ENCODE measurements around the gene IMMP2L. TPM values are rescaled to one million over a fixed set of nuclear protein-coding genes. Genes with fewer than 3 reads are reported as not detected.
A peak's percentile ranks its signal among the peaks of the same experiment; 100 is the strongest.

The IMMP2L gene
- total RNA-seq, 2 experiments from 2014 or later, result 10.2 to 12.8 TPM

DNA sequence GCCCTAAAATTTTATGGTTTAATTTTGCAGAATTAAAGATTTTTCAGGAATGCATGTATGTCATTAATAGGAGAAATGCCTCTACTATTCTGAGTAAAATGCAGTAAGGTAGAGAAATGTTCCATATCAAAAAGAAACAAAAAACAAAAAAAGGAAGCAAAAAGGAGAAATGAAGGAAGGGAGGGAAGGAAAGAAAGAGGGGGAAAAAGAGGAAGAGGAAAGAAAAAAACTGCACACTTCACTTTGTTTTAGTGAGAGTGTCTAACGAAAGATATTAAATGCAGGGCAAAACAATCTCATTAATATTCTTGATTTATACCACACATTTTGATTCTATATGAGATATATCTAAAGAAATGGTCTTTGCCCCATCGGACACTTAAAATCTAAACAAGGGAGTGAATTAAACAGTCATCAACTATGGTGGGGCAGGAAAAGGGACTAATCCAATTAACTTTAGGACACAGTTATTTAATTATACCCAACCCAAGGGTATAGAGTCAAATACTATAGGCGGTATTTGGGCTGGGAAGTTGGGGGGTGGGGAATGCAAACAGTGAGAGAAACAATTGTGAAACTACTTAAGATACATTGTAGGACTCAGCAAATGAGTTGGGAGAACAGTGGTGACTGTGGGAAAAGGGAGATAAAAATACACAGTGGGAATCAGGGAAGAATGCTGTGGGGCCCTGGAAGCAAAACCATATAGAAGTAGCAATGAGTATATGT lies 27.0 kb downstream of the IMMP2L start:
- POLR2A ChIA-PET, result no interaction called here
- Mint-ChIP-seq H3K9me3 (peaks cover 1% of the 10 kb centered on the region), H3K27me3 (peaks cover 2% of the 10 kb centered on the region), H3K4me3 (no peak overlapping the region), H3K4me1 (no peaks in the 10 kb centered on the region), H3K36me3 (peaks cover 10% of the 10 kb centered on the region), H3K27ac (no peak overlapping the region)
- DNase-seq (no peak), ATAC-seq (ENCODE audit: low read depth) (no peak)

DNA sequence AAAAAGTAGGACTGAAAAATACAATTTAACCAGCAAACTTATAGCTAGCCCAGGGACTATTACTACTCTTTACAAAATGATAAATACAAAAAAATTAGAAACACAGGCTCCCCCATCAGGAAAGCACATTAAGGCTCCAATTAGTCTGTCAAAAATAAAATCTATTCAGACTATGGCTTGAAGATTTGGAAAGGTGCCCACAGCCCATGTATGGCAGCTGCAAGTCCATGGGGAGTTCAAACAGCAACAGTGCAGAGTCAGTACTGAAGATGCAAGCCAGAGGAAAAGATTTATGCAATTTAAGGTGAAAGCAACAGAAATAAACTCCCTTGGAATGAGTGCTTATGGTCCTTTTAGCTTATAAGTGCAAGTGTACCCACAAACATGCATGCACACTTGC lies 29.7 kb downstream of the IMMP2L start:
- Mint-ChIP-seq H3K4me3 (no peak overlapping the region), H3K4me1 (peaks cover 11% of the 10 kb centered on the region), H3K27ac (no peak overlapping the region), H3K9me3 (no peaks in the 10 kb centered on the region), H3K36me3 (peaks cover 4% of the 10 kb centered on the region), H3K27me3 (peaks cover 2% of the 10 kb centered on the region)
- ATAC-seq (ENCODE audit: low read depth) (no peak), DNase-seq (no peak)
- POLR2A ChIA-PET, result no interaction called here

DNA sequence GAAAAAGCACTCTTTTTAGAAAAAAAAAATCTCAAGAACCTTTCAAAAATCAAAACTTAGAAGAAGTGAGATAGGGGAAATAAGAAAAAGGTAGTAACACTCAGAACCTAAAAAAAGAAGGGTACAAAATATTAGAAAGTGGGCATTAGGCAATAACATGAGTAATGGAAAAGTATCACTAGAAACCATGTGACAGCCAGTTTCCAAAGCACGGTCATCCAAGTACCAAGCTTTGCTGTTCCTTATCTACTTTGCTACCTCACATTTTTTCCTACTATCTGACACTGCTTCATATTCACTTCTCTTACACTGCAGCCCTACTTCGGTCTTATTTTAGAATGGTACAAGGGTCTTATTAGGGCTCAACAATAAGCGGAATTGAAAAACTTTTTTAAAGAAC lies 30.3 kb downstream of the IMMP2L start:
- DNase-seq, result no peak
- ATAC-seq (ENCODE audit: low read depth), result no peak
- H3K27ac Mint-ChIP-seq, result no peak overlapping the region
- POLR2A ChIA-PET, result no interaction called here
- no peak overlapping the region for H3K4me3 Mint-ChIP-seq
- H3K27me3 Mint-ChIP-seq, result peaks cover 2% of the 10 kb centered on the region
- no peaks in the 10 kb centered on the region for H3K9me3 Mint-ChIP-seq
- H3K36me3 Mint-ChIP-seq, result peaks cover 4% of the 10 kb centered on the region
- H3K4me1 Mint-ChIP-seq, result peaks cover 11% of the 10 kb centered on the region

DNA sequence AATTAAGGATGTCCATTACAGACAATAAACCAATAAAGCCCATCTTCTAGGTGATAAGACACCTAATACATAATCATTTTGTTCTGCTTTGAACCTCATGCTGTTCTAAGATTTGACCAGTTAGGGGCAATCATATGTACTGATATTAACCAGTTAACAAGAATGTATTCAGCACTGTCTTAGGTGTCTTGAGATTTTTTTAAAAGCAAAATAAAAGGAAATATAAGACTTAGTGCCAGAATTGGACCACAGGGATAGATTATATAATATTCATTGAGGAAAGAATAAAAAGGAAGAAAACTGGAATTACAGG lies 32.0 kb downstream of the IMMP2L start:
- H3K36me3 Mint-ChIP-seq, result peaks cover 4% of the 10 kb centered on the region
- peaks cover 11% of the 10 kb centered on the region for H3K4me1 Mint-ChIP-seq
- ATAC-seq (ENCODE audit: low read depth), result no peak
- H3K9me3 Mint-ChIP-seq, result no peaks in the 10 kb centered on the region
- no peak overlapping the region for H3K4me3 Mint-ChIP-seq
- POLR2A ChIA-PET, result no interaction called here
- H3K27ac Mint-ChIP-seq, result no peak overlapping the region
- no peak for DNase-seq
- peaks cover 2% of the 10 kb centered on the region for H3K27me3 Mint-ChIP-seq

DNA sequence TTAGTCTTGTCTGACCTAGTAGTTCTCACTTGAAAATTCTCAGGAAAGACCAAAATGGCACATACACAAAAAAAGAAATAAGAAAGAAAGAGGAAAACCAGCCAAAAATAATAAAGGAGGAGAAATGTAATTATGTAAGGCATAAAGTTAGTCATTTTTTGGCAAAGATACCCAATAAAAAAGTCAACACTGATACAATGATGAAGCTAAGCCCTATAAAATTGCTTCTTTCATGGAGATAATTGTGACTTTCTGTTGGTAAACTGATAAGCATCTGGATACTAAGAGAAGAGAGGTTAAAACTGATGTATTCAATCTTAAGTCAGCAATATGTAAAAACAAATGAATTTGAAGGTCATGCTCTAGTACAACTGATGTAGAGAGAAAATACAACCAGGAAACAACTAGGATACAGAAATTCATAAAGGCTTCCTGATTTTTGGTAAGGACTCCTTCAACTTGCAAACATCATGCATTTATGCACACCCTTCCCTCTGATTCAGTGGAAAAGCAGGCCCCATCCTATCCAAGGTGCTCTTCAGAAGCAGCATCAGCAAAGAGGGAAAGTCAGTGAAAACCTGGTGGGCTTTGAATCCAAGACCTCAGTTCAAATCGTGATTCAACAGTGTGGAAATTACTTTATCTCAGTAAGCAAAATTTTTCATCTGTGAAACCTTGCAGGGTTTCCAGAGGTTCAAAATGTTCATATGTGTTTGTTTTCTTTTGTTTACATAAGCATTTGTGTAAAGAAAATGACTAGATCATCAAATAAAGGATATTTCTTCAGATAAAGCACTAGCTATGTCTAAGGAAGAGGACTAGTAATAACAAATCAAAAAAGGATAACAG lies 32.6 kb downstream of the IMMP2L start:
- DNase-seq (no peak), ATAC-seq (ENCODE audit: low read depth) (no peak)
- no peaks in the 10 kb centered on the region for H3K27me3 Mint-ChIP-seq
- POLR2A ChIA-PET, result no interaction called here
- no peaks in the 10 kb centered on the region for H3K9me3 Mint-ChIP-seq
- no peak overlapping the region for H3K27ac Mint-ChIP-seq
- peaks cover 5% of the 10 kb centered on the region for H3K36me3 Mint-ChIP-seq
- H3K4me3 Mint-ChIP-seq, result no peak overlapping the region
- peaks cover 11% of the 10 kb centered on the region for H3K4me1 Mint-ChIP-seq

DNA sequence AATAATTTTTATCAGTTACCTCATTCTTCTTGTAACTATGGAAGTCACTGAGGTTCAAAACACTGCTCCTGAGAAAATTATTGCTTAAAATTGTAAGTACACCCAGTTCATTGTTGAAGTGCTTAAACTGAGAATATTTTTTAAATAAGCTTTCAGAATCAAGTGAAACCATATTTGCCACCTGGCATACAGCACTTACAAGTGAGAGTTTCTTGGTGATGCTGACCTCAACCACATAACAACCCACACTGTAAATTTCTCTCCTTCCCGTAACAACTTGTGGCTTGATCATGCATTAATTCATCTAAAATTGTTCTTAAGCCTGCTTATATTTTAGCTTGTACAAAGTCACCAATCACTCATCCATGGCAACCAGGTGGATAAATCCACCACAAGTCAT lies 34.0 kb downstream of the IMMP2L start:
- peak overlapping the region; percentile 24 for H3K27ac Mint-ChIP-seq
- POLR2A ChIA-PET, result interaction anchor here (1.8 kb wide), 1 partner anchor 34 kb away, joined by 5 read pairs; the partner anchor contains the start of gene IMMP2L
- DNase-seq, result no peak
- peak; percentile 50 for ATAC-seq (ENCODE audit: low read depth)
- H3K27me3 Mint-ChIP-seq, result no peaks in the 10 kb centered on the region
- no peaks in the 10 kb centered on the region for H3K9me3 Mint-ChIP-seq
- peaks cover 11% of the 10 kb centered on the region for H3K4me1 Mint-ChIP-seq
- peak overlapping the region; percentile 9 for H3K4me3 Mint-ChIP-seq
- peaks cover 5% of the 10 kb centered on the region for H3K36me3 Mint-ChIP-seq

DNA sequence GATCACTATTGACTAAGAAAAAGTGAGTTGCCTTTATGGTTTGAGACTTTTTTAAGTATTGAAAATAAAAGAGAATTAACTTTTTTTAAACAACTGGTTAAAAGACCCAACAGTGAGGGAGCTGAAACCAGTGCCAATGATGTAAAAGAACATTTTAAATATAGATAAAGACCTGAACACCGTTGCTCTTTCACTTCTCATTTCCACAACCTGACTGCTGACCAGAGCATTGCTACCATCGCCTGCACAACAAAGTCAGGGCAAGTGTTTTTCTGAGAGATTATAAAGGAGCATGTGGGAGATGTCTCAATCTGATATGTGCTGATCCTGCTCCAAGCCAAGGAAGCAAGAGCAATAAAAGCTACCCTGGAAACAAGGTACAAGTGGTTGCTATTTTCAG lies 34.7 kb downstream of the IMMP2L start:
- Mint-ChIP-seq H3K36me3 (peaks cover 5% of the 10 kb centered on the region), H3K27me3 (no peaks in the 10 kb centered on the region), H3K27ac (no peak overlapping the region), H3K9me3 (no peaks in the 10 kb centered on the region), H3K4me3 (no peak overlapping the region), H3K4me1 (peaks cover 11% of the 10 kb centered on the region)
- ATAC-seq (ENCODE audit: low read depth) (no peak), DNase-seq (no peak)
- POLR2A ChIA-PET, result interaction anchor here (1.8 kb wide), 1 partner anchor 35 kb away, joined by 5 read pairs; the partner anchor contains the start of gene IMMP2L

DNA sequence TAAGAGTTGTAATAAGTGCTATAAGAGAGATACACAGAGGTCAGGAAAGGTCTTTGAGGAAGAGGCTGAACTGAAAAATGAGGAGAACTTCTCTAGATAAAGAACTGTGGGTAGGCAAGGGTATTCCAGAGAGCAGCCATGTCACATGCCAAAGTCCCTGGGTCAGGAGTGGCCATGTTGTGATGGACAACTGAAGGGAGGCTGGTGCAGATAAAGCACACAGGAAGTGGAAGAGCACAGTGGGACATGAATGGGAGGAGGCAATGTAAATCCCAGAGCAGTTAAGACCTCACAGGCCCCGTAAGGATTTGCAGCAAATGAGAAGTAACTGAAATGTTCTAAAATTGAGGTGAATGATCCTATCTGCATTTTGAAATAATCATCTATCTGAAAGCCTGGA lies 37.2 kb downstream of the IMMP2L start:
- Mint-ChIP-seq H3K27ac (no peak overlapping the region), H3K4me1 (peaks cover 11% of the 10 kb centered on the region), H3K27me3 (no peaks in the 10 kb centered on the region), H3K36me3 (peaks cover 5% of the 10 kb centered on the region), H3K9me3 (no peaks in the 10 kb centered on the region), H3K4me3 (no peak overlapping the region)
- POLR2A ChIA-PET, result no interaction called here
- no peak for DNase-seq
- no peak for ATAC-seq (ENCODE audit: low read depth)

DNA sequence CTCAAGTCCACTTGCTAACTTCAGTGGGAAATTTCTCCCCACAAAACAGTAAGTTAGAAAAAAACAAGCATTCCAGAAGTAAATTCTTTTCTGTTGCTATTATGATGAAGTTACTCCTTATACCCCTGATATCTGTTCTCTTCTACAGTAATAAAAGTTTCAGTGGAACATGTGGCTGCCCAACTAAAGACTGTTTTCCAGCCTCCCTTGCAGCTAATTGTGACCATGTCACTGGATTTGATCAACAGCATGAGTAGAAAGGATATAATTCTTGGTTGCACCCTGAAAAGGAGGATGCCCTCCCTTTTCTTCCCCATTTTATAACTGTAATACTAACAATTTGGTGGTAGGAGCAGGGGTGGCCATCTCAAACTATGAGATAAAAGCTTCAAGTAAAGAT lies 40.6 kb downstream of the IMMP2L start:
- DNase-seq (no peak), ATAC-seq (ENCODE audit: low read depth) (no peak)
- POLR2A ChIA-PET, result no interaction called here
- Mint-ChIP-seq H3K27me3 (no peaks in the 10 kb centered on the region), H3K27ac (no peak overlapping the region), H3K36me3 (peaks cover 10% of the 10 kb centered on the region), H3K4me3 (no peak overlapping the region), H3K4me1 (no peaks in the 10 kb centered on the region), H3K9me3 (peaks cover 1% of the 10 kb centered on the region)

DNA sequence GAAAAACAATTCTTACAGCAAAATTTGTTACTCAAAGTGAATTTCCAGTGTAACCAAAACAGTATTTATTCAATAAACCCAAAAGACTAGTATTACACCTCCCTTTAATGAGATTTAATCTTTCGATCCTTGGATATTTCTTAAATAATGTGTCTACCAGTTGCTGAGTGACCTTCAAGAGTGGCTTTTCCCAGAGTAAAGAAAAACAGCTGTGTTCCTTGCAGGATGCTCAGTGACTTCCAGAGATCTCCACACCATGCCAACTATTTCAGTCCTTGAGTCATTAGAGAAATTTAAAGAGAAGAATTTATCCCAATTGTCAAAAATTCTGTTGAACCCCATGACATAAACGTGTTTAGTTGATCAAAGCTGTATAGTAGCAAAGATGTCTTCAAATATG lies 44.0 kb downstream of the IMMP2L start:
- Mint-ChIP-seq H3K4me3 (no peak overlapping the region), H3K4me1 (no peaks in the 10 kb centered on the region), H3K36me3 (peaks cover 8% of the 10 kb centered on the region)

DNA sequence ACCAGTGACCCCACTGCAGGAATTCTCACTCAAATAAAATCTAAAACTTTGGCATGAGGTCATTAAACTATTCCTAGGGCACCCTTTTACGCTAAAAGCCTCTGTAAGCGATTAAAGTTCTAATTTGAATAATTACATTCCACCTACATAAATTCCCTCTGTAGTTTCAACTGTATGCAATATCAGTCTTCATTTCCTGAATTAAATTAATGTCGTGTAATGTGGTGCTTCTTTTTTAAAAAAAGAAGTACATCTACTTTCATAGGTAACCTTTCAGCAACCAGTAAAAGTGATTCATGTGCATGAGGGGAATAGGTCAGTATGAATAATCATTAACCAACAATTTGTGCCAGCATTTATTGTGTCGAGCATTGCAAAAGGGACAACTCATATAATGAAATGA lies 44.7 kb downstream of the IMMP2L start:
- H3K27ac Mint-ChIP-seq, result no peak overlapping the region

More for the DNA sequence above, 44.0 kb downstream of the IMMP2L start:
- DNase-seq (no peak), ATAC-seq (ENCODE audit: low read depth) (no peak)
- POLR2A ChIA-PET, result no interaction called here
- Mint-ChIP-seq H3K27ac (no peak overlapping the region), H3K27me3 (no peaks in the 10 kb centered on the region), H3K9me3 (peaks cover 2% of the 10 kb centered on the region)

DNA sequence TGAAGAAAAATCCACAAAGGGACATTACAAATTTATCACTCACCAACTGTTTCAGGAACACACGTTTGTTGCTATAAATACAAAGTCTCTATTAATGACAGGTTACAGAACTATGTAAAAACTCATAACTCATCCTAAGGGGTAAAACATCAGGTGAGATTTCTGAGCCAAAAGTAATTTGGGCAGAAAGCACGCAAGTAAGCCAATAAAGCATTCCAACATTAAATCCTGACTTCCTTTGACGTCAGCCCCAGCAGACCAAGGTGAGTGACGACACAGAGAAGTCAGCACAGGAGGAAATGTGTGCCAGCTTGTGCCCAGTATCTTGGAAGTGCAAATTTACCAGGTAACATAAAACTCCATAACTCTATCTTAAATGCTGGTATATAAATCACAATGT lies 45.7 kb downstream of the IMMP2L start:
- Mint-ChIP-seq H3K27me3 (no peaks in the 10 kb centered on the region), H3K4me3 (no peak overlapping the region), H3K4me1 (no peaks in the 10 kb centered on the region), H3K9me3 (peaks cover 2% of the 10 kb centered on the region), H3K27ac (no peak overlapping the region), H3K36me3 (peaks cover 12% of the 10 kb centered on the region)
- DNase-seq (no peak), ATAC-seq (ENCODE audit: low read depth) (no peak)
- POLR2A ChIA-PET, result no interaction called here

More for the DNA sequence above, 44.7 kb downstream of the IMMP2L start:
- Mint-ChIP-seq H3K4me1 (no peaks in the 10 kb centered on the region), H3K36me3 (peaks cover 8% of the 10 kb centered on the region), H3K4me3 (no peak overlapping the region), H3K27me3 (no peaks in the 10 kb centered on the region), H3K9me3 (peaks cover 2% of the 10 kb centered on the region)
- DNase-seq (no peak), ATAC-seq (ENCODE audit: low read depth) (no peak)
- POLR2A ChIA-PET, result no interaction called here

DNA sequence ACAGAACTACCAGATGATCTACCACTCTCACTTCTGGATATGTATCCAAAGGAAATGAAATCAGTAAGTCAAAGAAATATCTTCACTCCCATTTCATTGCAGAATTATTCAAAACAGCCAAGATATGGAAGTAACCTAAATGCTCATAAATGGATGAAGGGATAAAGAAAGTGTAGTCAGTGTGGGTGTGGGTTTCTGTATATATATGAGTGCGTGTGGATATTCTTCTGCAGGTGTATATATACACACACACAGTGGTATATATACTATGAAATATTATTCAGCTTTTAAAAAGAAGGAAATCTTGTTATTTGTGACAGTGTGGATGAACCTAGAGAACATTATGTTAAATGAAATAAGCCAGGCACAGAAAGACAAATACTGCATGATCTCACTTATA lies 48.7 kb downstream of the IMMP2L start:
- ATAC-seq (ENCODE audit: low read depth) (no peak), DNase-seq (no peak)
- Mint-ChIP-seq H3K4me3 (no peak overlapping the region), H3K27ac (no peak overlapping the region), H3K9me3 (peaks cover 1% of the 10 kb centered on the region), H3K27me3 (no peaks in the 10 kb centered on the region), H3K36me3 (peaks cover 8% of the 10 kb centered on the region), H3K4me1 (no peaks in the 10 kb centered on the region)
- POLR2A ChIA-PET, result no interaction called here

DNA sequence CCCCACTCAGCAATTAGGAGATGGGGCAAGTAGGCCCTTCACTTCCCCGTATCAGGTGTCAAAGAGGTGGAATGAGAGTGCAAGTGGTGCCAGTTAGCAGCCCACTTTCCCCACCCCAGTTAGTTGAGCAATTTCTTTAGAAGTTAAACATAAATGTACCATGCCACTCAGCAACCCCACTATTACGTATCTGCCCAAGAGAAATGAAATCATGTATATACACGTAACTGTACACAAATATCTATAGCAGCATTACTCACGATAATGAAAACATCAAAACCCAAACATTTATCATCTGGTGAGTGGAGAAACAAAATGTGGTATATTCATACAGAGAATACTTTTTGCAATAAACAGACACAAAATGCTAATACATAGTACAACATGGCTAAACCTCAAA lies 50.4 kb downstream of the IMMP2L start:
- Mint-ChIP-seq H3K27ac (no peak overlapping the region), H3K4me1 (no peaks in the 10 kb centered on the region), H3K36me3 (peaks cover 11% of the 10 kb centered on the region), H3K4me3 (no peak overlapping the region), H3K27me3 (no peaks in the 10 kb centered on the region), H3K9me3 (peaks cover 1% of the 10 kb centered on the region)
- no peak for DNase-seq
- ATAC-seq (ENCODE audit: low read depth), result no peak
- POLR2A ChIA-PET, result no interaction called here
